ENCODE results near the gene FBXL17. TPM values are rescaled to one million over a fixed set of nuclear protein-coding genes. Genes with fewer than 3 reads are reported as not detected.

FBXL17 gene
- total RNA-seq, 1 donor from 2014 or later: 21.6 TPM

GRCh38 chr5:107887166-107887943 is 494.5 kb downstream of the FBXL17 start:
- no peak overlapping the region for H3K27ac Mint-ChIP-seq
- H3K27me3 Mint-ChIP-seq (ENCODE audit: low read depth): no peaks in the 10 kb centered on the region
- no peaks in the 10 kb centered on the region for H3K36me3 Mint-ChIP-seq
- peak overlapping the region; percentile 10 for H3K4me3 Mint-ChIP-seq
- TF ChIP-seq CTCF (IDR thresholded peaks at IDR 0.05; ENCODE audit: unreplicated experiment): no peak
- no peak for DNase-seq (ENCODE audit: low spot score in 2 of 2, unreplicated experiment in 2 of 2)
- peaks cover 7% of the 10 kb centered on the region for H3K4me1 Mint-ChIP-seq
- H3K9me3 Mint-ChIP-seq: no peaks in the 10 kb centered on the region

DNA sequence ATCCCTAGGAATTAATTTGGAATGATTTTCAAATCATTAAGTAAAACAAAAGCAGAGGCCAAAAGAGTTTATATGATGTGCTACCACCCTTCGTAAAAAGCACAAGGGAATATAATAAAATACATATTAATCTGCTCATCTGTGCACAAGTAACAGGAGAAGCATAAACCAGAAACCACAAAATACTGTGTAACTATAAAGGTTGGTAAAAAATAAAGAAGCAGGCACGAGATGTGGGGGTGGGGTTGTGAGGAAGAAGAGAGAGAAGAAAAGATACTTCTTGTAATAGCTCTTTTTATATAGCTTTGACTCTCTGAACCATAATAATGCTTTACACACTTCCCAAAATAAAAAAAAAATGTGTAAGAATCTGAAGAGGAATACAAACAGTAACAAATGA is 496.3 kb downstream of the FBXL17 start:
- no peak overlapping the region for H3K4me3 Mint-ChIP-seq
- no peaks in the 10 kb centered on the region for H3K36me3 Mint-ChIP-seq
- no peaks in the 10 kb centered on the region for H3K27me3 Mint-ChIP-seq (ENCODE audit: low read depth)
- TF ChIP-seq CTCF (IDR thresholded peaks at IDR 0.05; ENCODE audit: unreplicated experiment): no peak
- H3K4me1 Mint-ChIP-seq: peaks cover 7% of the 10 kb centered on the region
- H3K27ac Mint-ChIP-seq: no peak overlapping the region
- no peaks in the 10 kb centered on the region for H3K9me3 Mint-ChIP-seq
- no peak for DNase-seq (ENCODE audit: low spot score in 2 of 2, unreplicated experiment in 2 of 2)

DNA sequence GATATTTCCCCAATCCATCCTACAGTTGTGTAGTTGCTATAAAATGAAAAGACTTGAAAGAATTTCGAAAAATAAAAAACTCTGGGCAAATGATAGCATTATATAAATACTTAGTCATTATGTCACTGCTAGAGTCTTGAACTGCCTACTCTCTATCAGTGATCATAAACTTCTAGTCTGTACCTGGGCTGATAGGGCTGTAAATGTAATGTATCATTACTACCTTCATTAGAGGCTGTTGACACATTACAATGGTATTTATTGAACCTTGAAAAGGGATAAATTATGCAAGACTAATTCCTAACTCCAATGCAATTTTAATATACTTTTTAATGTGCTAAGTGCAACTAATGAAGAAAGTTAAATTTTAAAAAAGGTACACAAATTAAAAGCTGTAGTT is 497.0 kb downstream of the FBXL17 start:
- no peak for TF ChIP-seq CTCF (IDR thresholded peaks at IDR 0.05; ENCODE audit: unreplicated experiment)
- H3K36me3 Mint-ChIP-seq: no peaks in the 10 kb centered on the region
- H3K4me1 Mint-ChIP-seq: peaks cover 7% of the 10 kb centered on the region
- H3K9me3 Mint-ChIP-seq: no peaks in the 10 kb centered on the region
- no peak overlapping the region for H3K27ac Mint-ChIP-seq
- no peaks in the 10 kb centered on the region for H3K27me3 Mint-ChIP-seq (ENCODE audit: low read depth)
- no peak for DNase-seq (ENCODE audit: low spot score in 2 of 2, unreplicated experiment in 2 of 2)
- no peak overlapping the region for H3K4me3 Mint-ChIP-seq

DNA sequence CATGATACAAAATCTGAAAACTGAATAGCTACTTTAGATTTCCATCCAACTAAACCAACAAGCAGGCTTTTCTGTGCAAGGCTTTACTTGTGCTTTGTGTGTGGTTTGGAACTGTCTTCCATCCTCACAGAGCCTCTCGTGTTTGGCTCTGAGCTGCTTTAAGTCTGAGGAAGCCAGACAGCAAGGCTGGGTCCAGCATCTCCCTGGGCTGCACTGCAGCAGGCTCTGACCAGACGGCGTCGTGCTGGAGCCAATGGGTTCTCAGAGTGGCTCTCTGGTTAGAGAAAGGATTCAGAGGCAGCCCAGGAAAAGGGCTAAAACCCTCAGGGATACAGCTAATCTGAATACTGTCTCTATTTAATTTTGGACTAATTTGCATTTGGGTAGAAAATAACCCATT is 503.2 kb downstream of the FBXL17 start:
- peaks cover 4% of the 10 kb centered on the region for H3K36me3 Mint-ChIP-seq
- peaks cover 21% of the 10 kb centered on the region for H3K4me1 Mint-ChIP-seq
- H3K4me3 Mint-ChIP-seq: no peak overlapping the region
- H3K27ac Mint-ChIP-seq: no peak overlapping the region
- DNase-seq (ENCODE audit: low spot score in 2 of 2, unreplicated experiment in 2 of 2): no peak
- no peaks in the 10 kb centered on the region for H3K27me3 Mint-ChIP-seq (ENCODE audit: low read depth)
- no peaks in the 10 kb centered on the region for H3K9me3 Mint-ChIP-seq
- TF ChIP-seq CTCF (IDR thresholded peaks at IDR 0.05; ENCODE audit: unreplicated experiment): no peak

GRCh38 chr5:107876906-107877305 is 505.0 kb downstream of the FBXL17 start:
- Mint-ChIP-seq H3K4me1 (peaks cover 22% of the 10 kb centered on the region), H3K27me3 (ENCODE audit: low read depth) (no peaks in the 10 kb centered on the region), H3K9me3 (no peaks in the 10 kb centered on the region), H3K27ac (no peak overlapping the region), H3K4me3 (no peak overlapping the region), H3K36me3 (peaks cover 4% of the 10 kb centered on the region)
- no peak for TF ChIP-seq CTCF (IDR thresholded peaks at IDR 0.05; ENCODE audit: unreplicated experiment)
- no peak for DNase-seq (ENCODE audit: low spot score in 2 of 2, unreplicated experiment in 2 of 2)

Data from mesothelial cell of epicardium (in vitro differentiated cells).